Subcutaneous adipose tissue (tissue), 4 donors: ENCODE results near the gene FJX1. TPM values are rescaled to one million over a fixed set of nuclear protein-coding genes. Genes with fewer than 3 reads are reported as not detected.

ENCODE experiments used
- total RNA-seq, 4 donors: library from RNA; depleted of rRNA; stranded (reverse); fragments of >200 nt; gene quantifications; one replicate each; pipeline ENCODE4 v1.1.0, GENCODE V29; 2016

Gene FJX1
- total RNA-seq, 4 donors from 2014 or later = 1.1 to 4.6 (median 2.1) TPM

Other genes starting within 250 kb of the FJX1 start
- gene SLC1A2, start 198.9 kb upstream of the FJX1 start, total RNA-seq = 1 to 10 TPM in 1 of 4 donors, under 1 TPM in 2, not detected in 1; 0.65 to 1.3 (median 0.68) TPM
- 10 to 100 TPM in 1 of 4 donors, 1 to 10 TPM in 3; 2.6 to 15.6 (median 6.0) TPM for gene PAMR1, start 92.8 kb upstream of the FJX1 start, total RNA-seq
- gene TRIM44, start 44.3 kb downstream of the FJX1 start, total RNA-seq = 10 to 100 TPM; 32.6 to 70.9 (median 40.0) TPM